ENCODE data around the gene AUTS2. TPM values are rescaled to one million over a fixed set of nuclear protein-coding genes. Genes with fewer than 3 reads are reported as not detected.

The AUTS2 gene
- total RNA-seq, 1 experiment from 2014 or later: 50.0 TPM

DNA sequence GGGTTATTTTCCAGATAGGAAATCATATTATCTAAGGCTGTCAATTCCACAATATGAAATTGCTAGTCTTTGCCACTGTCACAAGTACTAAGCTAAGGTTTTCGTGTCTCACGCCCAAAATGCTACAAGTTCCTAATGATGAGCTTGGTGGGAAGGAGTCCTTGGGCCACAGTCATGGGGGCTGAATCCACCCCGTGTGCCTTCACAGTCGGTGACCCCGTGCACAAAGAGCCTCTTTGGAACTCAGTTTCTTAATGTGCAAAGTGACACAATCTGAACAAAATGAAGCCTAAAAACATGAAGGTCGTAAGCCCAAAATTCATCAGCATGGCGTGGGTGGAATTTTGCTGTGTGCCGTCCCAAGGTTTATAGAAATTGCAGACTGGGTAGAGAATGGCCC lies 1196.7 kb downstream of the AUTS2 start:
- ChIA-PET CTCF (no interaction called here), POLR2A (no interaction called here)
- Mint-ChIP-seq H3K4me3 (no peak overlapping the region), H3K36me3 (peaks cover 14% of the 10 kb centered on the region), H3K27me3 (ENCODE audit: low read depth) (peaks cover 3% of the 10 kb centered on the region; the same call in 1 of the 2 replicates), H3K27ac (no peak overlapping the region), H3K4me1 (peaks cover 6% of the 10 kb centered on the region; the same call in 1 of the 2 replicates), H3K9me3 (peaks cover 11% of the 10 kb centered on the region)
- DNase-seq (ENCODE audit: low spot score): no peak
- TF ChIP-seq, protein P1, sequence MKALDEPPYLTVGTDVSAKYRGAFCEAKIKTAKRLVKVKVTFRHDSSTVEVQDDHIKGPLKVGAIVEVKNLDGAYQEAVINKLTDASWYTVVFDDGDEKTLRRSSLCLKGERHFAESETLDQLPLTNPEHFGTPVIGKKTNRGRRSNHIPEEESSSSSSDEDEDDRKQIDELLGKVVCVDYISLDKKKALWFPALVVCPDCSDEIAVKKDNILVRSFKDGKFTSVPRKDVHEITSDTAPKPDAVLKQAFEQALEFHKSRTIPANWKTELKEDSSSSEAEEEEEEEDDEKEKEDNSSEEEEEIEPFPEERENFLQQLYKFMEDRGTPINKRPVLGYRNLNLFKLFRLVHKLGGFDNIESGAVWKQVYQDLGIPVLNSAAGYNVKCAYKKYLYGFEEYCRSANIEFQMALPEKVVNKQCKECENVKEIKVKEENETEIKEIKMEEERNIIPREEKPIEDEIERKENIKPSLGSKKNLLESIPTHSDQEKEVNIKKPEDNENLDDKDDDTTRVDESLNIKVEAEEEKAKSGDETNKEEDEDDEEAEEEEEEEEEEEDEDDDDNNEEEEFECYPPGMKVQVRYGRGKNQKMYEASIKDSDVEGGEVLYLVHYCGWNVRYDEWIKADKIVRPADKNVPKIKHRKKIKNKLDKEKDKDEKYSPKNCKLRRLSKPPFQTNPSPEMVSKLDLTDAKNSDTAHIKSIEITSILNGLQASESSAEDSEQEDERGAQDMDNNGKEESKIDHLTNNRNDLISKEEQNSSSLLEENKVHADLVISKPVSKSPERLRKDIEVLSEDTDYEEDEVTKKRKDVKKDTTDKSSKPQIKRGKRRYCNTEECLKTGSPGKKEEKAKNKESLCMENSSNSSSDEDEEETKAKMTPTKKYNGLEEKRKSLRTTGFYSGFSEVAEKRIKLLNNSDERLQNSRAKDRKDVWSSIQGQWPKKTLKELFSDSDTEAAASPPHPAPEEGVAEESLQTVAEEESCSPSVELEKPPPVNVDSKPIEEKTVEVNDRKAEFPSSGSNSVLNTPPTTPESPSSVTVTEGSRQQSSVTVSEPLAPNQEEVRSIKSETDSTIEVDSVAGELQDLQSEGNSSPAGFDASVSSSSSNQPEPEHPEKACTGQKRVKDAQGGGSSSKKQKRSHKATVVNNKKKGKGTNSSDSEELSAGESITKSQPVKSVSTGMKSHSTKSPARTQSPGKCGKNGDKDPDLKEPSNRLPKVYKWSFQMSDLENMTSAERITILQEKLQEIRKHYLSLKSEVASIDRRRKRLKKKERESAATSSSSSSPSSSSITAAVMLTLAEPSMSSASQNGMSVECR (CRISPR knock-in tag; IDR thresholded peaks at IDR 0.05; ENCODE audit: borderline replicate concordance): no peak
- TF ChIP-seq NR3C1 (CRISPR knock-in tag; conservative IDR thresholded peaks at IDR 0.05; ENCODE audit: low read depth) (no peak), FOXJ3 (CRISPR knock-in tag; IDR thresholded peaks at IDR 0.05; ENCODE audit: borderline replicate concordance) (no peak), CBFB (CRISPR knock-in tag; IDR thresholded peaks at IDR 0.05; ENCODE audit: low read depth) (no peak), E2F4 (CRISPR knock-in tag; IDR thresholded peaks at IDR 0.05; ENCODE audit: borderline replicate concordance, low read depth) (no peak), ZNF671 (CRISPR knock-in tag; IDR thresholded peaks at IDR 0.05) (no peak), TP53 (CRISPR knock-in tag; IDR thresholded peaks at IDR 0.05) (no peak), NFATC4 (CRISPR knock-in tag; IDR thresholded peaks at IDR 0.05) (no peak), SP1 (CRISPR knock-in tag; conservative IDR thresholded peaks at IDR 0.05) (no peak)
- no peak for ATAC-seq

DNA sequence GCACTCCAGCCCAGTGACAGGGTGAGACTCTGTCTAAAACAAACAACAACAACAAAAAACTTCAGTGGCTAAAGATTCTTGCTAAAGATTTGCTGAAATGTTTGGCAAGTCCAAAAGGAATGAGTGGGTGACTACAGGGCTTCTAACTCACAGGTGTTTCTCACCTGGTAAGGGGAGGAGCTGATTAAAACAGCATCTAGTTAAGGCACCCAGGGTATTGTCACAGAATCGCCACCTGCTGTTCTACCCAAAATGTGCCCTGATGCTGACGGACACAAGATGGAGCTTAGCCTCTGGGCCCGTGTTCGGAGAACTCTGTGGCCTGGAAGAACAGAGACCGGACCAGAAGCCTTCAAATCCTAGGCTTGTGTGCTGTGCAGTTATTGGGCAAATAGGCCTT lies 1197.7 kb downstream of the AUTS2 start:
- CTCF ChIA-PET: interaction anchor here (0.8 to 1.1 kb wide), 2 partner anchors 19 to 80 kb away, joined by 3 to 4 read pairs; no protein-coding TSS in a partner anchor
- TF ChIP-seq, protein P2, sequence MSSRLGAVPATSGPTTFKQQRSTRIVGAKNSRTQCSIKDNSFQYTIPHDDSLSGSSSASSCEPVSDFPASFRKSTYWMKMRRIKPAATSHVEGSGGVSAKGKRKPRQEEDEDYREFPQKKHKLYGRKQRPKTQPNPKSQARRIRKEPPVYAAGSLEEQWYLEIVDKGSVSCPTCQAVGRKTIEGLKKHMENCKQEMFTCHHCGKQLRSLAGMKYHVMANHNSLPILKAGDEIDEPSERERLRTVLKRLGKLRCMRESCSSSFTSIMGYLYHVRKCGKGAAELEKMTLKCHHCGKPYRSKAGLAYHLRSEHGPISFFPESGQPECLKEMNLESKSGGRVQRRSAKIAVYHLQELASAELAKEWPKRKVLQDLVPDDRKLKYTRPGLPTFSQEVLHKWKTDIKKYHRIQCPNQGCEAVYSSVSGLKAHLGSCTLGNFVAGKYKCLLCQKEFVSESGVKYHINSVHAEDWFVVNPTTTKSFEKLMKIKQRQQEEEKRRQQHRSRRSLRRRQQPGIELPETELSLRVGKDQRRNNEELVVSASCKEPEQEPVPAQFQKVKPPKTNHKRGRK (CRISPR knock-in tag; IDR thresholded peaks at IDR 0.05; ENCODE audit: borderline replicate concordance): no peak
- TF ChIP-seq, protein P1 (CRISPR knock-in tag; IDR thresholded peaks at IDR 0.05; ENCODE audit: borderline replicate concordance): no peak
- TF ChIP-seq KAT7 (CRISPR knock-in tag; IDR thresholded peaks at IDR 0.05; ENCODE audit: borderline replicate concordance) (no peak), IRF1 (CRISPR knock-in tag; IDR thresholded peaks at IDR 0.05) (no peak), ZNF671 (CRISPR knock-in tag; IDR thresholded peaks at IDR 0.05) (no peak), NR3C1 (CRISPR knock-in tag; conservative IDR thresholded peaks at IDR 0.05; ENCODE audit: low read depth) (no peak), USF1 (CRISPR knock-in tag; IDR thresholded peaks at IDR 0.05) (no peak), GTF2I (CRISPR knock-in tag; conservative IDR thresholded peaks at IDR 0.05) (no peak), HMGXB4 (CRISPR knock-in tag; IDR thresholded peaks at IDR 0.05) (no peak)
- Mint-ChIP-seq H3K27ac (no peak overlapping the region), H3K4me3 (no peak overlapping the region), H3K27me3 (ENCODE audit: low read depth) (peaks cover 10% of the 10 kb centered on the region), H3K9me3 (peaks cover 21% of the 10 kb centered on the region), H3K36me3 (peaks cover 20% of the 10 kb centered on the region), H3K4me1 (peaks cover 4% of the 10 kb centered on the region; the same call in 1 of the 2 replicates)
- ATAC-seq: no peak
- POLR2A ChIA-PET: interaction anchor here (0.5 kb wide), 1 partner anchor 469 kb away, joined by 4 read pairs; no protein-coding TSS in a partner anchor
- no peak for DNase-seq (ENCODE audit: low spot score)
